Ishikawa (cell line): ENCODE measurements around the gene PTGER1.

Experiments
- CEBPB ChIP-seq: IDR thresholded peaks from 2 replicates; pipeline ENCODE4 v1.6.1; 2012
- CREB1 ChIP-seq: IDR thresholded peaks from 2 replicates; pipeline ENCODE4 v1.6.1; 2012; ENCODE audit warnings: low read depth
- EGR1 ChIP-seq: IDR thresholded peaks from 2 replicates; pipeline ENCODE4 v1.6.1; 2012
- EP300 ChIP-seq: IDR thresholded peaks from 2 replicates; pipeline ENCODE4 v1.6.1; 2012; ENCODE audit warnings: borderline replicate concordance
- FOXM1 ChIP-seq: IDR thresholded peaks from 2 replicates; pipeline ENCODE4 v1.6.1; 2012; ENCODE audit warnings: low read depth, borderline replicate concordance
- MAX ChIP-seq: IDR thresholded peaks from 2 replicates; pipeline ENCODE4 v1.6.1; 2012
- NFIC ChIP-seq: IDR thresholded peaks from 2 replicates; pipeline ENCODE4 v1.6.1; 2012
- RAD21 ChIP-seq: IDR thresholded peaks from 2 replicates; pipeline ENCODE4 v1.6.1; 2012; ENCODE audit warnings: low read depth
- REST ChIP-seq: IDR thresholded peaks from 2 replicates; pipeline ENCODE4 v1.6.1; 2012; ENCODE audit warnings: low read depth, mild to moderate bottlenecking
- TAF1 ChIP-seq: IDR thresholded peaks from 2 replicates; pipeline ENCODE4 v1.6.1; 2012; ENCODE audit warnings: low read depth, mild to moderate bottlenecking
- TCF12 ChIP-seq: IDR thresholded peaks from 2 replicates; pipeline ENCODE4 v1.6.1; 2012; ENCODE audit warnings: low read depth
- TEAD4 ChIP-seq: IDR thresholded peaks from 2 replicates; pipeline ENCODE4 v1.6.1; 2012
- USF1 ChIP-seq: IDR thresholded peaks from 2 replicates; pipeline ENCODE4 v1.6.1; 2012
- YY1 ChIP-seq: IDR thresholded peaks from 2 replicates; pipeline ENCODE4 v1.6.1; 2012; ENCODE audit warnings: low read depth
- ZBTB7A ChIP-seq: IDR thresholded peaks from 2 replicates; pipeline ENCODE4 v1.6.1; 2012; ENCODE audit warnings: low read depth

PTGER1 gene

GRCh38 chr19:14437578-14438140, 37.5 kb downstream of the PTGER1 start:
- no peak for TF ChIP-seq MAX
- TF ChIP-seq NFIC, result no peak
- TF ChIP-seq EGR1, result no peak
- TF ChIP-seq EP300, result no peak
- no peak for TF ChIP-seq RAD21
- no peak for TF ChIP-seq TAF1
- TF ChIP-seq TEAD4, result no peak
- no peak for TF ChIP-seq YY1
- no peak for TF ChIP-seq TCF12
- TF ChIP-seq REST, result no peak
- TF ChIP-seq ZBTB7A, result no peak
- no peak for TF ChIP-seq FOXM1
- TF ChIP-seq CREB1, result no peak
- TF ChIP-seq CEBPB, result no peak
- no peak for TF ChIP-seq USF1

GRCh38 chr19:14435320-14436050, 39.7 kb downstream of the PTGER1 start:
- TF ChIP-seq EP300 (no peak), EGR1 (no peak), FOXM1 (no peak), CREB1 (no peak), REST (no peak), ZBTB7A (no peak), USF1 (no peak), TEAD4 (no peak), MAX (no peak), RAD21 (no peak), NFIC (no peak), TCF12 (no peak), YY1 (no peak), TAF1 (no peak), CEBPB (no peak)

- TF ChIP-seq MAX (no peak), EGR1 (no peak), RAD21 (no peak), TAF1 (no peak), CEBPB (no peak), NFIC (no peak), TEAD4 (no peak), FOXM1 (no peak), EP300 (no peak), REST (no peak), TCF12 (no peak), CREB1 (no peak), YY1 (no peak), USF1 (no peak), ZBTB7A (no peak)
These were observed 40.4 kb downstream of the PTGER1 start for GRCh38 chr19:14434543-14435319.
